Type B pancreatic cell (in vitro differentiated cells): ENCODE data around the gene ZNF578. TPM values are rescaled to one million over a fixed set of nuclear protein-coding genes. Genes with fewer than 3 reads are reported as not detected.
"Not testable (repeated sequence)": the region's sequence is repeated elsewhere in the genome, so short reads cannot be mapped to it uniquely, and the experiment has no call there.

Source experiments
- DNase-seq: peaks from one replicate; pipeline ENCODE4 v3.0.0; 2021; ENCODE audit warnings: mixed read lengths; ENCODE audit not compliant: unreplicated experiment; ENCODE audit errors: extremely low spot score
- H3K27ac Mint-ChIP-seq: 2 replicates; pipeline ENCODE4 v1.8.0; 2021; ENCODE audit warnings: mild to moderate bottlenecking, mixed read lengths
- H3K27me3 Mint-ChIP-seq: 2 replicates; pipeline ENCODE4 v1.8.0; 2021; ENCODE audit warnings: mixed read lengths
- H3K36me3 Mint-ChIP-seq: 2 replicates; pipeline ENCODE4 v1.8.0; 2021; ENCODE audit warnings: mixed read lengths
- H3K4me1 Mint-ChIP-seq: one replicate; pipeline ENCODE4 v1.8.0; 2021; ENCODE audit warnings: mixed read lengths; ENCODE audit not compliant: unreplicated experiment
- H3K4me3 Mint-ChIP-seq: 2 replicates; pipeline ENCODE4 v1.8.0; 2021; ENCODE audit warnings: mild to moderate bottlenecking, mixed read lengths
- H3K9me3 Mint-ChIP-seq: 2 replicates; pipeline ENCODE4 v1.8.0; 2021; ENCODE audit warnings: mixed read lengths
- total RNA-seq: library from RNA; stranded (reverse); gene quantifications from 2 replicates; pipeline ENCODE4 v1.2.1, GENCODE V29; 2021; ENCODE audit warnings: low replicate concordance
- TF ChIP-seq, protein P1 (sequence below): fragments of 200-600 bp; sonication (generic); conservative IDR thresholded peaks from 2 replicates; pipeline ENCODE4 v1.5.0; 2021; ENCODE audit warnings: antibody characterized with exemption, mild to moderate bottlenecking

The ZNF578 gene
- total RNA-seq, 1 donor from 2014 or later, result 0.72 TPM

DNA sequence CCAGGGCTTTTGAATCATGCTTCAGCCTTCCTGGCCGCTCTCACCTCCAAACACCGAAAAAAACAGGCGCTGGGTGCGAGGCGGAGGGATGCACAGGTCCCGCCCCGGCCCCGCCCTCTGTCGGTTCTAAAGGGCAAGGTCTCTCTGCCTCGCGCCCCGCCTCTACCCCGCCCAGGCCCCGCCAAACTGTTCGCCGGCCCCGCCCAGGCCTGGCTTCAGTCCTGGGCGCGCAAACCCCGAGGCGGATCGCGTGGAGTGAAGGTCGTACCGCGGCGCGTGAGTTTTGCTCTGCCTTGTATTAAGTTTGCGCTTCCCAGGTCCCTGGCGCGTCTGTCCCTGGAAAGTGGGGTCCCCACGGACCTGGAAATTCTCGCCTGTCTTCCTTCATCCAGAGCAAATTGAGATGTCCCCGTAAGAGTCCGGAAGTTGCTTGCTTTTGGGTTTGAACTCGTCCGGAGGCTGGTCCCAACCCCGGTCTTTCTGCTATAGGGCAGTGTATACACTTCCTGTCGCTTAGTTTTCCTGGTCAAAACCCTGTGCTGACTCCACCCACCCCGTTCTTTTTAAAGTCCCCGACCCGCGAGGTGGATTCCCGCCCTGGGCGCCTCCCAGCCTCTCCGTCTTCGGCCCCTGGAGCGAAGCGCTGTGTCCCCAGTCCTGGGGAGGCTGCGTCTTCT lies 82.6 kb downstream of the ZNF578 start:
- peak; percentile 89 for DNase-seq
- Mint-ChIP-seq H3K4me1 (peaks cover 8% of the 10 kb centered on the region), H3K9me3 (no peaks in the 10 kb centered on the region), H3K27ac (peak overlapping the region; percentile 89), H3K36me3 (peaks cover 17% of the 10 kb centered on the region), H3K4me3 (peak overlapping the region; percentile 93), H3K27me3 (no peaks in the 10 kb centered on the region)
- TF ChIP-seq, protein P1, sequence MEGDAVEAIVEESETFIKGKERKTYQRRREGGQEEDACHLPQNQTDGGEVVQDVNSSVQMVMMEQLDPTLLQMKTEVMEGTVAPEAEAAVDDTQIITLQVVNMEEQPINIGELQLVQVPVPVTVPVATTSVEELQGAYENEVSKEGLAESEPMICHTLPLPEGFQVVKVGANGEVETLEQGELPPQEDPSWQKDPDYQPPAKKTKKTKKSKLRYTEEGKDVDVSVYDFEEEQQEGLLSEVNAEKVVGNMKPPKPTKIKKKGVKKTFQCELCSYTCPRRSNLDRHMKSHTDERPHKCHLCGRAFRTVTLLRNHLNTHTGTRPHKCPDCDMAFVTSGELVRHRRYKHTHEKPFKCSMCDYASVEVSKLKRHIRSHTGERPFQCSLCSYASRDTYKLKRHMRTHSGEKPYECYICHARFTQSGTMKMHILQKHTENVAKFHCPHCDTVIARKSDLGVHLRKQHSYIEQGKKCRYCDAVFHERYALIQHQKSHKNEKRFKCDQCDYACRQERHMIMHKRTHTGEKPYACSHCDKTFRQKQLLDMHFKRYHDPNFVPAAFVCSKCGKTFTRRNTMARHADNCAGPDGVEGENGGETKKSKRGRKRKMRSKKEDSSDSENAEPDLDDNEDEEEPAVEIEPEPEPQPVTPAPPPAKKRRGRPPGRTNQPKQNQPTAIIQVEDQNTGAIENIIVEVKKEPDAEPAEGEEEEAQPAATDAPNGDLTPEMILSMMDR, result peak; percentile 57

DNA sequence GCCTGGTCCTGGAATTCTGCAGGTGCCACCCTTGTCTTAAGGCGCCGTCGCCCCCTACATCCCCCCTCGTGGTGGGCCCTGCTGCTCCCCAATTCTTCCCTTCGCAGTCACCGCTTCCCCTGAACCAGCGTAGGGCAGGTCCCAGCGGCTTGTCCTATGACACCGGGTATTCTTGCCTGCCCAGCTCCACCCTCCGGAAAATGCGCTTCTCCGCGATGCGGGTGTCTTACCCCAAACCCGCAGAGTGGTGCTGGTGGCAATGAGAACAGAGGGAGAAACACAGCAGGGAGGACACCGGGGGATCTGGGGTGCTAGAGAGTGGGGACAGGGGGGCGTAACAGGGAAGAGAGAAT lies 83.1 kb downstream of the ZNF578 start:
- peaks cover 8% of the 10 kb centered on the region for H3K4me1 Mint-ChIP-seq
- no peaks in the 10 kb centered on the region for H3K9me3 Mint-ChIP-seq
- H3K27ac Mint-ChIP-seq, result peak overlapping the region; percentile 89
- DNase-seq, result no peak
- TF ChIP-seq, protein P1, result no peak
- peak overlapping the region; percentile 93 for H3K4me3 Mint-ChIP-seq
- no peaks in the 10 kb centered on the region for H3K27me3 Mint-ChIP-seq
- H3K36me3 Mint-ChIP-seq, result peaks cover 17% of the 10 kb centered on the region

DNA sequence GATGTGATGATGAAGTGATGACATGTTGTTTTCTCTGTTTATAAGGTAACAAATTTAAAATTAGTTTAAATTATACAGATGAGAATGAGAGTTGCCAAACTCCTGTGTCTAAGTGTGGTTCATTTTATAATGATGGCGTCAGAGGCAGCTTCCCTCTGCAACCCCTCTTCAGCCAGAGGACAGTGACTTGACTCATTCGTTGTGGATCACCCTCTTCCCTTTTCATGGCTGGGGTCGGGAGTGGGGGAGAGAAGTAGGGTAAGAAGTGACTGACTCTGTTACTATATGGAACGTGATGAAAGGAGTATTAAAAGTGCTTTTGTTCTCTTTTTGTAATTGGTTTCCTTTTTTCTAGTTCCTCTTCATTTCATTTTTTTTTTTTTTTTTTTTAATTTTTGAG lies 85.5 kb downstream of the ZNF578 start:
- DNase-seq, H3K27ac Mint-ChIP-seq, H3K27me3 Mint-ChIP-seq, H3K4me3 Mint-ChIP-seq, H3K9me3 Mint-ChIP-seq: not testable (repeated sequence)
- H3K4me1 Mint-ChIP-seq, result peaks cover 12% of the 10 kb centered on the region
- H3K36me3 Mint-ChIP-seq, result peaks cover 25% of the 10 kb centered on the region

DNA sequence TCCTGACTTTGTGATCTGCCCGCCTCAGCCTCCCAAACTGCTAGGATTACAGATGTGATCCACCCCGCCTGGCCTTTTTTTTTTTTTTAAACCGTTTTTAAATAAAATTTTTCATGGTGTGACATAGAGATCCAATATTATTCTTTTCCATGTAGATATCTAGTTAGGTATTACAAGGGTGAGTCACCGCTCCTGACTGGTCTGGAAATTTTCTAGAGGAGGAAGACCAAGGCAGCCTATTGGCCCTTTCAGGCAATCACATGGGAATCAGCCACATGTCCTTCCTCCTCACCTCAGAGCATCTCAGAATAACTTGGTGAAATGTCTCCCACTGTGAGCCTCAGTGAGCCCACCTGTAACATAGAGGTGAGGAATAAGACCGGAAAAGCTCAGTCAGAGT lies 87.8 kb downstream of the ZNF578 start:
- H3K4me1 Mint-ChIP-seq, result peaks cover 12% of the 10 kb centered on the region
- not testable (repeated sequence) for DNase-seq, H3K27me3 Mint-ChIP-seq, H3K27ac Mint-ChIP-seq, H3K4me3 Mint-ChIP-seq, H3K9me3 Mint-ChIP-seq
- peaks cover 31% of the 10 kb centered on the region for H3K36me3 Mint-ChIP-seq

DNA sequence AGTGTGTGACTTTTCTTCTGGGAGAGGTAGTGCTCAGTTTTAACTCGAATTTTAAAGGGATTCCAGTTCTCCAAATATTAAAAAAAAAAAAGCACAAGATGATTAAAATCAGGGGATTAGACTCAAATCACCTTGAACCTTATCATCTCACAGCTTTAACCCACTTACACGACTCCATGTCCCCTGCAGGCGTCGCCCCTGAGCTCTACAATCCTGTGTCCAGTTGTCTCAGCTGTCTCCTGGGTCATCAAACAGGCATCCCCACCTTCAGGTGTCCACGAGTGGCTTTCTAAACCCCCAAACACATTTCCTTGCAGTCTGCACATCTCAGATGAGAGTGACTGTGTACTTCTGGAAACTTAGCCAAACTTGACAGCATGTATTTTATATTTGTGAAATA lies 88.3 kb downstream of the ZNF578 start:
- Mint-ChIP-seq H3K4me3 (no peak overlapping the region), H3K4me1 (peaks cover 8% of the 10 kb centered on the region), H3K27me3 (no peaks in the 10 kb centered on the region), H3K27ac (no peak overlapping the region), H3K9me3 (no peaks in the 10 kb centered on the region), H3K36me3 (peaks cover 31% of the 10 kb centered on the region)
- no peak for DNase-seq
- TF ChIP-seq, protein P1, result no peak

DNA sequence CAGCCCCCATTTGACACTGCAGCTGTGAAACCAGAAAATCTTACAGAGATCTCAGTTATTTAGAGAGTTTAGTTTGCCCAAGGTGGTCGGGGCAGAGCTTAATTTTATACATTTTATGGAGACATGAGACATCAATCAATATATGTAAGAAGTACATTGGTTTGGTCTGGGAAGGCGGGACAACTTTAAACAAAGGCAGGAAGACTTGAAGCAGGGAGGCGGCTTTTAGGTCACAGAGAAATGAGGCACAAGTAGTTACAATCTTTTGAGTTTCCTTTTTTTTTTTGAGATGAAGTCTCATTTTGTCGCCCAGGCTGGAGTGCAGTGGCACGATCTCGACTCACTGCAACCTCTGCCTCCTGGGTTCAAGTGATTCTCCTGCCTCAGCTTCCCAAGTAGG lies 89.2 kb downstream of the ZNF578 start:
- peaks cover 35% of the 10 kb centered on the region for H3K36me3 Mint-ChIP-seq
- not testable (repeated sequence) for H3K27ac Mint-ChIP-seq, DNase-seq, H3K9me3 Mint-ChIP-seq, H3K27me3 Mint-ChIP-seq, H3K4me1 Mint-ChIP-seq, H3K4me3 Mint-ChIP-seq

DNA sequence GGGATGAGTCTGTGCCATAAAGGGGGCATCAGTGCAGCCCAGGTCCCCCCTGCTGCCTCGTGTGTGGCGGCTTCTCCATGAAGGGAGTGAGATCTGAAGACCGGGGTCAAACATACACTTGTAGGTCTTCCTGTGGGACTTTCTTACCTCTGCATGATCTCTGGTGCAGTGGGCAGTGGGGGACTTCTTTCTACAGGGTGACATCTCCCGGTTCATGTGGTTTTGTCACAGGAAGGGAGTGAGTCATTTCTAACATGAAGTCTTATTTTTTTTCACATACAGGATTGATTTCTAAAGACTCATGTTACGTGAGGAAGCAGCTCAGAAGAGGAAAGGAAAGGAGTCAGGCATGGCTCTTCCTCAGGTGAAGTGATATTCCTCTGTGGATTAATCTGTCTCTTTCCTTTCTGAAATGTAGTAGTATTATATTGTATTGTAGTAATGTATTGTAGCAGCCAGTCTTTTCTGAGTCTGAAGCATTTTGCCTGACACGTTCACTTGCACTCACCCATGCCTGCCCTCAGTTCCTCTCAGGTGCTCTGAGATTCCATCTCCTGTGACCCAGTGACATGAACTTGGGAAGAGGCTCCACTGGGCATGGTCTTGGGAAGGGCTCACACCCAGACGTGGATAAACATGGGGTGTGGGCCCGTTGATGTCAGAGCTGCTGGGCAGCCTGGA lies 89.8 kb downstream of the ZNF578 start:
- Mint-ChIP-seq H3K4me1 (peaks cover 4% of the 10 kb centered on the region), H3K9me3 (no peaks in the 10 kb centered on the region), H3K4me3 (no peak overlapping the region), H3K27ac (no peak overlapping the region), H3K36me3 (peaks cover 40% of the 10 kb centered on the region), H3K27me3 (no peaks in the 10 kb centered on the region)
- TF ChIP-seq, protein P1, result no peak
- DNase-seq, result no peak
